GM12878 (cell line): ENCODE measurements around the gene IMMP2L. TPM values are rescaled to one million over a fixed set of nuclear protein-coding genes. Genes with fewer than 3 reads are reported as not detected.

Experiments used
- BHLHE40 ChIP-seq, 2 experiments: fragments of 450-650 bp in 1 of 2; IDR thresholded peaks; 2 replicates each; pipeline ENCODE4 v1.6.1; 2011 to 2017; ENCODE audit warnings: low read depth in 2 of 2, borderline replicate concordance in 1 of 2, improper control_type of control experiment in 1 of 2, low read length in 1 of 2, mild to moderate bottlenecking in 1 of 2
- CBFB ChIP-seq: IDR thresholded peaks from 2 replicates; pipeline ENCODE4 v1.6.1; 2016; ENCODE audit warnings: antibody characterized with exemption, low read depth
- ESRRA ChIP-seq: IDR thresholded peaks from 2 replicates; pipeline ENCODE4 v1.6.1; 2012; ENCODE audit warnings: mild to moderate bottlenecking, low read length, improper control_type of control experiment
- FOXM1 ChIP-seq: IDR thresholded peaks from 2 replicates; pipeline ENCODE4 v1.6.1; 2012; ENCODE audit warnings: low read depth, mild to moderate bottlenecking, inconsistent platforms, low read length, moderate library complexity
- KAT2A ChIP-seq: conservative IDR thresholded peaks from 2 replicates; pipeline ENCODE4 v1.6.1; 2011; ENCODE audit warnings: low read depth, low read length; ENCODE audit not compliant: control insufficient read depth
- LARP7 ChIP-seq: fragments of 450-650 bp; IDR thresholded peaks from 2 replicates; pipeline ENCODE4 v1.6.1; 2017; ENCODE audit warnings: mild to moderate bottlenecking
- MEF2A ChIP-seq: IDR thresholded peaks from 2 replicates; pipeline ENCODE4 v1.6.1; 2011; ENCODE audit warnings: low read depth, mild to moderate bottlenecking, low read length, moderate library complexity; ENCODE audit not compliant: insufficient read depth
- NBN ChIP-seq: fragments of 450-650 bp; IDR thresholded peaks from 2 replicates; pipeline ENCODE4 v1.6.1; 2016
- NKRF ChIP-seq: fragments of 450-650 bp; conservative IDR thresholded peaks from 2 replicates; pipeline ENCODE4 v1.6.1; 2017; ENCODE audit warnings: mild to moderate bottlenecking, moderate library complexity
- NR2C2 ChIP-seq: IDR thresholded peaks from 2 replicates; pipeline ENCODE4 v1.6.1; 2011; ENCODE audit warnings: borderline replicate concordance, low read depth; ENCODE audit not compliant: control insufficient read depth, insufficient read length
- PAX5 ChIP-seq: IDR thresholded peaks from 2 replicates; pipeline ENCODE4 v1.6.1; 2011; ENCODE audit warnings: low read depth, low read length, borderline replicate concordance
- PKNOX1 ChIP-seq: fragments of 450-650 bp; IDR thresholded peaks from 2 replicates; pipeline ENCODE4 v1.6.1; 2016; ENCODE audit warnings: mild to moderate bottlenecking
- POLR2AphosphoS5 ChIP-seq: IDR thresholded peaks from 2 replicates; pipeline ENCODE4 v1.6.1; 2011; ENCODE audit warnings: mild to moderate bottlenecking, low read length, inconsistent platforms
- RUNX3 ChIP-seq: IDR thresholded peaks from 2 replicates; pipeline ENCODE4 v1.6.1; 2012; ENCODE audit warnings: low read length, inconsistent platforms
- YBX1 ChIP-seq: fragments of 450-650 bp; IDR thresholded peaks from 2 replicates; pipeline ENCODE4 v1.6.1; 2016; ENCODE audit warnings: antibody characterized with exemption
- ZNF274 ChIP-seq: IDR thresholded peaks from one replicate; pipeline ENCODE4 v1.8.0; 2011; ENCODE audit not compliant: insufficient read length, insufficient read depth
- ZNF622 ChIP-seq: fragments of 450-650 bp; IDR thresholded peaks from 2 replicates; pipeline ENCODE4 v1.6.1; 2017; ENCODE audit warnings: mild to moderate bottlenecking, inconsistent platforms
- ZSCAN29 ChIP-seq: fragments of 450-650 bp; IDR thresholded peaks from 2 replicates; pipeline ENCODE4 v1.6.1; 2017; ENCODE audit warnings: mild to moderate bottlenecking, moderate library complexity
- polyA plus RNA-seq, 11 experiments: library from polyadenylated mRNA; depleted of rRNA in 4 of 11; unstranded in 6 of 11; stranded (reverse) in 5 of 11; fragments of >200 nt; fragmentation: Nextera tagmentation in 4 of 11; fragmentation: Illumina TruSeq in 1 of 11; extraction: Ambion mirVana in 4 of 11; extraction: Trizol in 1 of 11; gene quantifications; 1 replicate in 1 of 11; 2 replicates in 10 of 11; pipeline versions ENCODE4 v1.2.1 to v1.2.3, GENCODE V29; 2011 to 2016; ENCODE audit warnings: inconsistent platforms in 2 of 11, missing spikeins in 2 of 11, low read depth in 1 of 11
- total RNA-seq, 4 experiments: library from RNA; depleted of rRNA in 3 of 4; stranded (reverse); fragments of >200 nt in 3 of 4; fragmentation: Illumina TruSeq in 1 of 4; extraction: Trizol in 1 of 4; gene quantifications; 2 replicates each; pipeline versions ENCODE4 v1.2.1 to v1.2.3, GENCODE V29; 2013 to 2021
- TF ChIP-seq, protein P1 (sequence below): IDR thresholded peaks from 2 replicates; pipeline ENCODE4 v1.6.1; 2011; ENCODE audit warnings: borderline replicate concordance, low read depth, mild to moderate bottlenecking, moderate library complexity, low read length; ENCODE audit not compliant: insufficient read depth, poor library complexity, severe bottlenecking
- TF ChIP-seq, protein P2 (sequence below): IDR thresholded peaks from 2 replicates; pipeline ENCODE4 v1.6.1; 2012; ENCODE audit warnings: low read depth, low read length, improper control_type of control experiment
- TF ChIP-seq, protein P3 (sequence below): fragments of 450-650 bp; IDR thresholded peaks from 2 replicates; pipeline ENCODE4 v1.6.1; 2017; ENCODE audit warnings: antibody characterized with exemption, mild to moderate bottlenecking, moderate library complexity
- TF ChIP-seq, protein P4 (sequence below): IDR thresholded peaks from 2 replicates; pipeline ENCODE4 v1.6.1; 2011; ENCODE audit warnings: low read depth, mild to moderate bottlenecking, low read length, moderate library complexity, borderline replicate concordance; ENCODE audit errors: extremely low read depth

The IMMP2L gene
- total and polyA plus RNA-seq, 10 of the 15 experiments (the other 5 are each of a cell fraction or from before 2014, with no cell fraction given) = 12.6 to 46.3 (median 19.6) TPM

DNA sequence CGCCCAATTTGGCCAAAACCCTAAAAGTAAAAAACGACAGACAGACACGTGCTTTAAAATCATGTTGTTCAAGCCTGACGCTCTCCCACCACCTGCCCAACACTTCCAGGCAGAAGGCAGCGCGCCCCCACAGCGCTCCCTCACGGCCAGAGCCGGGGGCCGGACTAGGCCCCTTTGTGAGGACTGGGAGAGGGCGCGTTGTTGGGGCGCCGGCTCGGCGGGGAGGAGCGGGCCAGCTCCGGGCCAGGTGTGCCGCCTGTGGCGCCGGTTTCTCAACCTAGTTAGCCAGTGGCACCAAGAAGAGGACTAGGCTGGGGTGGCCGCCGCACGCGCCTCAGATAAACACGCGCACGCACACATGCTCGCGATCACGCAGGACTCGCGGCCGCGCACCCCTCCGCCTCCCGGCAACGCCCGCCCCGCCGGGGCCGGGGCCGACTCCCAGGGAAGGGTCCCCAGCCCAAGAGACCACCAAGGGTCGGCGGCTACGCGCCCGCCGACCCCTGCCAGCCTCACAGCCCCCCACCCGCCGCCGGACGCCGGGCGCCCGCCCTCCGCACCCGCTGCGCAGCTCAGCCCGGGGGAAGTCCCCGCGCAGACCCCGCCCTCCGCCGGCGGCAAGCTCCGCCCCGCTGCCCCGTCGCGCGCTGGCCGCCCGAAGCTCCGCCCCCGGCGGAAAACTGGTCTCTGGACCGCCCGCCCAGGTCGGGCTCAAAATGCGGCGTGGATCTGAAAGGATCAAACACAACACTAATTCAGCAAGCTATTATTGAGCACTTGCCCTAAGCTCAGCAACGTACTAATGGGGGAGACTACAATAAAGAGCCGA, at the start of gene IMMP2L (continued):
- no peak for TF ChIP-seq ZNF274
- no peak; the same call in 1 of the 2 replicates for TF ChIP-seq RUNX3
- TF ChIP-seq ESRRA = no peak
- TF ChIP-seq, protein P1, sequence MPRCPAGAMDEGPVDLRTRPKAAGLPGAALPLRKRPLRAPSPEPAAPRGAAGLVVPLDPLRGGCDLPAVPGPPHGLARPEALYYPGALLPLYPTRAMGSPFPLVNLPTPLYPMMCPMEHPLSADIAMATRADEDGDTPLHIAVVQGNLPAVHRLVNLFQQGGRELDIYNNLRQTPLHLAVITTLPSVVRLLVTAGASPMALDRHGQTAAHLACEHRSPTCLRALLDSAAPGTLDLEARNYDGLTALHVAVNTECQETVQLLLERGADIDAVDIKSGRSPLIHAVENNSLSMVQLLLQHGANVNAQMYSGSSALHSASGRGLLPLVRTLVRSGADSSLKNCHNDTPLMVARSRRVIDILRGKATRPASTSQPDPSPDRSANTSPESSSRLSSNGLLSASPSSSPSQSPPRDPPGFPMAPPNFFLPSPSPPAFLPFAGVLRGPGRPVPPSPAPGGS = no peak
- TF ChIP-seq, protein P2, sequence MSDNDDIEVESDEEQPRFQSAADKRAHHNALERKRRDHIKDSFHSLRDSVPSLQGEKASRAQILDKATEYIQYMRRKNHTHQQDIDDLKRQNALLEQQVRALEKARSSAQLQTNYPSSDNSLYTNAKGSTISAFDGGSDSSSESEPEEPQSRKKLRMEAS = peak; percentile 76; the same call in 1 of the 2 replicates
- 0 out of 2 replicates have a peak, but pooled peaks have one; percentile 45 for TF ChIP-seq CBFB
- no peak for TF ChIP-seq LARP7
- no peak for TF ChIP-seq YBX1
- TF ChIP-seq ZNF622 = no peak
- TF ChIP-seq PAX5 = peak; percentile 47; the same call in 1 of the 2 replicates
- 0 out of 2 replicates have a peak, but pooled peaks have one; percentile 28 for TF ChIP-seq NBN
- no peak for TF ChIP-seq KAT2A
- TF ChIP-seq, protein P3, sequence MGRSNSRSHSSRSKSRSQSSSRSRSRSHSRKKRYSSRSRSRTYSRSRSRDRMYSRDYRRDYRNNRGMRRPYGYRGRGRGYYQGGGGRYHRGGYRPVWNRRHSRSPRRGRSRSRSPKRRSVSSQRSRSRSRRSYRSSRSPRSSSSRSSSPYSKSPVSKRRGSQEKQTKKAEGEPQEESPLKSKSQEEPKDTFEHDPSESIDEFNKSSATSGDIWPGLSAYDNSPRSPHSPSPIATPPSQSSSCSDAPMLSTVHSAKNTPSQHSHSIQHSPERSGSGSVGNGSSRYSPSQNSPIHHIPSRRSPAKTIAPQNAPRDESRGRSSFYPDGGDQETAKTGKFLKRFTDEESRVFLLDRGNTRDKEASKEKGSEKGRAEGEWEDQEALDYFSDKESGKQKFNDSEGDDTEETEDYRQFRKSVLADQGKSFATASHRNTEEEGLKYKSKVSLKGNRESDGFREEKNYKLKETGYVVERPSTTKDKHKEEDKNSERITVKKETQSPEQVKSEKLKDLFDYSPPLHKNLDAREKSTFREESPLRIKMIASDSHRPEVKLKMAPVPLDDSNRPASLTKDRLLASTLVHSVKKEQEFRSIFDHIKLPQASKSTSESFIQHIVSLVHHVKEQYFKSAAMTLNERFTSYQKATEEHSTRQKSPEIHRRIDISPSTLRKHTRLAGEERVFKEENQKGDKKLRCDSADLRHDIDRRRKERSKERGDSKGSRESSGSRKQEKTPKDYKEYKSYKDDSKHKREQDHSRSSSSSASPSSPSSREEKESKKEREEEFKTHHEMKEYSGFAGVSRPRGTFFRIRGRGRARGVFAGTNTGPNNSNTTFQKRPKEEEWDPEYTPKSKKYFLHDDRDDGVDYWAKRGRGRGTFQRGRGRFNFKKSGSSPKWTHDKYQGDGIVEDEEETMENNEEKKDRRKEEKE = no peak
- no peak for TF ChIP-seq PKNOX1
- TF ChIP-seq, protein P4, sequence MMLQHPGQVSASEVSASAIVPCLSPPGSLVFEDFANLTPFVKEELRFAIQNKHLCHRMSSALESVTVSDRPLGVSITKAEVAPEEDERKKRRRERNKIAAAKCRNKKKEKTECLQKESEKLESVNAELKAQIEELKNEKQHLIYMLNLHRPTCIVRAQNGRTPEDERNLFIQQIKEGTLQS = no peak
- TF ChIP-seq BHLHE40 (IDR thresholded peaks at IDR 0.05; ENCODE audit: borderline replicate concordance in 1 of 2, low read depth in 2 of 2, low read length in 1 of 2) = peak; percentile 24 to 87; a peak in 3 of 4 replicates
- TF ChIP-seq MEF2A = no peak
- peak; percentile 62 for TF ChIP-seq POLR2AphosphoS5
- TF ChIP-seq NKRF = peak; percentile 68
- no peak for TF ChIP-seq NR2C2
- TF ChIP-seq ZSCAN29 = 0 out of 2 replicates have a peak, but pooled peaks have one; percentile 49
- no peak for TF ChIP-seq FOXM1
